ENCODE data around the gene DTX3.

DTX3 gene

DNA sequence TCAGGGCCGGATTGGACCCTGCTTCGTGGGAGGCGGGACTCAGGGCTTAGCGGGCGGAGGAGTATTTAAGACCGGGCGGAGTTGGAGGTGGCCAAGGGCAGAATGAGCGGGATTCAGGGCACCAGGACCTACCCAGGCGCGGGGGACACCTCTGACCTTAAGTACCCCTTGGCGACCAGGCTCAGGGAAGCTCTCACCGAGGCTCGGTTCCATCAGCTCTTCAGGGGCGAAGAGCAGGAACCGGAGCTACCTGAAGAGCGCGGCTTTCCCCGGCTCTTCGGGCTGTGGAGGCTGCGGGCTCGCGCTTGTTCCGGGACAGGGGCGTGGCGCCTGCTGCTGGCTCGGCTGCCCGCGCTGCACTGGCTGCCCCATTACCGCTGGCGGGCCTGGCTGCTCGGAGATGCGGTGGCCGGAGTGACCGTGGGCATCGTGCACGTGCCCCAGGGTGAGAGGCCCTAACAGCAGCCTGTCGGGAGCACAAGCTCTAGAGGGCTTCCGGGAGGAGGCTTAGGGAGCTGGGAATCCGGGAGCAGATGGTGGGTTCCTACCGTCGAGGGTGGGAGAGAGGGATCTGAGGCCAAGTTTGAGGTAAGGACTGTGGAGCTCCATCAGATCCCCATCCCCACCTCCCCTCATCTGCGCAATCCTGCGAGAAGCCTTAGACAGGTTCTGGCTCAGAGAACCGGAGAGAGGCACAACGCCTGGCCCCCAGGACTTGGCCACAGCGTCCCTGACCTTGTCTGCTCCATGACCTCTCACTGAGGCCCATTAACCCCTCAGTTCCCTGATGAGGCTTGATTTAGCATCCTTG lies 15.0 kb downstream of the DTX3 start:
- no peak overlapping the region for H3K27ac ChIP-seq
- TF ChIP-seq, protein P1, sequence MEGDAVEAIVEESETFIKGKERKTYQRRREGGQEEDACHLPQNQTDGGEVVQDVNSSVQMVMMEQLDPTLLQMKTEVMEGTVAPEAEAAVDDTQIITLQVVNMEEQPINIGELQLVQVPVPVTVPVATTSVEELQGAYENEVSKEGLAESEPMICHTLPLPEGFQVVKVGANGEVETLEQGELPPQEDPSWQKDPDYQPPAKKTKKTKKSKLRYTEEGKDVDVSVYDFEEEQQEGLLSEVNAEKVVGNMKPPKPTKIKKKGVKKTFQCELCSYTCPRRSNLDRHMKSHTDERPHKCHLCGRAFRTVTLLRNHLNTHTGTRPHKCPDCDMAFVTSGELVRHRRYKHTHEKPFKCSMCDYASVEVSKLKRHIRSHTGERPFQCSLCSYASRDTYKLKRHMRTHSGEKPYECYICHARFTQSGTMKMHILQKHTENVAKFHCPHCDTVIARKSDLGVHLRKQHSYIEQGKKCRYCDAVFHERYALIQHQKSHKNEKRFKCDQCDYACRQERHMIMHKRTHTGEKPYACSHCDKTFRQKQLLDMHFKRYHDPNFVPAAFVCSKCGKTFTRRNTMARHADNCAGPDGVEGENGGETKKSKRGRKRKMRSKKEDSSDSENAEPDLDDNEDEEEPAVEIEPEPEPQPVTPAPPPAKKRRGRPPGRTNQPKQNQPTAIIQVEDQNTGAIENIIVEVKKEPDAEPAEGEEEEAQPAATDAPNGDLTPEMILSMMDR (IDR thresholded peaks at IDR 0.05) = no peak
- no peak for TF ChIP-seq ZFX (IDR thresholded peaks at IDR 0.05; ENCODE audit: borderline replicate concordance)

DNA sequence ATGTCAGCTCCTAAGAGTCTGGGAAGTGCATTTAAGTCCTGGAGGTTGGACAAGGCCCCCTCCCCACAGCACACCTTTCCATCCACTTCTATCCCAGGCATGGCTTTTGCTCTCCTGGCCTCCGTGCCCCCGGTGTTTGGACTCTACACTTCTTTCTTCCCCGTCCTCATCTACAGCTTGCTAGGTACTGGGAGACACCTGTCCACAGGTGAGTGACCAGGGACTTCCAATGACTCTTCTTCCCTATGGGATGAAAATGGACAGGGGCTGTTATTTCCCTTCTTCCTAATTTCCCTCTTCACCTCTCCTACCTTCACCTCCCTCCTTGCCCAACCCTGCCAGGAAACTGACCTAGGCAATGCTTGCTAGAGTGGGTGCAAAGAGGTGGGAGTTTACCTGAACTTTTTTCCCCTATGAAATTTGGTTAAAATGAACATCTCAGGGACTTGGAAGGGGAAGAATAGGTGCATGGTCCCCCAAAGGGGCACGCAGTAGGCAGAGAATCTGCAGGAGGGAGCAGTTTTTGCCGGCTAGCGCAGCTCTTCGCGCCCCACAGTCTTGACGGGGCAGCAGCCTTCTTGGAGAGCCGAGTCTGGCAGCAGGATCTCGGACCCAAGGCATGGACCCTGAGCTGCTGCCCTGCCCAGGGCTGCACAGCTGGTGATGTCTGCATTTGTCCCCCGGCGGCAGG lies 15.8 kb downstream of the DTX3 start:
- TF ChIP-seq ZFX (IDR thresholded peaks at IDR 0.05; ENCODE audit: borderline replicate concordance) = no peak
- TF ChIP-seq, protein P1 (IDR thresholded peaks at IDR 0.05) = no peak
- H3K27ac ChIP-seq = no peak overlapping the region

DNA sequence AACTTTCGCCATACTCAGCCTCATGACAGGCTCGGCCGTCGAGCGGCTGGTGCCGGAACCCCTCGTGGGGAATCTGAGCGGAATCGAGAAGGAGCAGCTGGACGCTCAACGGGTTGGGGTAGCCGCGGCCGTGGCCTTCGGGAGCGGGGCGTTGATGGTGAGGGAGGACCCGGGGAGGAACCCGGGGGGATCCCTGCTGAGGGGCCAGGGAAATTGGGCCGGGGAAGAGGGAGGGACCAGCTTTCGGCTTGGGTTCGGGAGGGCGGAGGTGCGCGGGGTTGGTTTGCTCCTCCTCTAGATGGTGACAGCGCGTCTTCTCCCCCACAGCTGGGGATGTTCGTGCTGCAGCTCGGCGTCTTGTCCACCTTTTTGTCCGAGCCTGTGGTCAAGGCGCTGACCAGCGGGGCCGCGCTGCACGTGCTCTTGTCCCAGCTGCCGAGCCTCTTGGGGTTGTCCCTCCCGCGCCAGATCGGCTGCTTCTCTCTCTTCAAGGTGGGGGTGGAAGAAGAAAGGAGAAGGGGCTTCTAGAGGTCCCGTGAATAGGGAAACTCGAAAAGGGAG lies 16.4 kb downstream of the DTX3 start:
- no peak for TF ChIP-seq ZFX (IDR thresholded peaks at IDR 0.05; ENCODE audit: borderline replicate concordance)
- TF ChIP-seq, protein P1 (IDR thresholded peaks at IDR 0.05) = no peak
- H3K27ac ChIP-seq = no peak overlapping the region

DNA sequence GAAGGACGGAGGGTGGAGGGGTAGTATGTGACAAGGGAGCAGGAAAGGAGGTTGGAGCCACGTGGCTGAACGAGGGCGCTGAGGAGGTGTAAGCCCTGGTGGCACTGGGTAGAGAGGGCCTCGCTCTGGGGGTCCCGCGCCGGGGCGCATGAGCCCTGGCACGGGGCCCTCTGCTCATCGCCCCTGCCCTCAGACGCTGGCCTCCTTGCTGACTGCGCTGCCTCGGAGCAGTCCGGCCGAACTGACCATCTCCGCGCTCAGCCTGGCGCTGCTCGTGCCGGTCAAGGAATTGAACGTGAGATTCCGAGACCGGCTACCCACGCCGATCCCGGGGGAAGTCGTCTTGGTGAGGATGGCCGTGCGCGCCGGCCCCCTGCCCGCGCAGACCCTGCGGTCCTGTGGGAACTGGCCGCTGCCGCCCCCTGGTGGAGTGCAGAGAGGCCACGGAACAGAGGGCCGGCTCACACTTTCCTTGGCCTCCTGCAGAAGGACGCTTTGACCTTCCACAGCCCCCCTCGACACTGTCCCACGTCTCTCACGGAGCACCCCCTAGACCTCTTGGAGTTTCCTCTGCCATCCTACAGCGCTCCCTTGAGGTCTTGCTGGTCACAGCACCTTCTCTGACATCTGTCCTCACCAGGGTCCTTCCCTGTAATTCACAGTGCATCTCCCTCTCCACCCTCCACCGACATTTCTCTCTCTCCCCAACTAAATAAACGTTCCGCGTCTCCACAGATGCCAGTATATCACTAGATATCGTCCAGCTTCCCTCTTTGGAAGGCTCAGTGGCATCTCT lies 17.1 kb downstream of the DTX3 start:
- H3K27ac ChIP-seq = no peak overlapping the region
- no peak for TF ChIP-seq ZFX (IDR thresholded peaks at IDR 0.05; ENCODE audit: borderline replicate concordance)
- TF ChIP-seq, protein P1 (IDR thresholded peaks at IDR 0.05) = peak; percentile 100

DNA sequence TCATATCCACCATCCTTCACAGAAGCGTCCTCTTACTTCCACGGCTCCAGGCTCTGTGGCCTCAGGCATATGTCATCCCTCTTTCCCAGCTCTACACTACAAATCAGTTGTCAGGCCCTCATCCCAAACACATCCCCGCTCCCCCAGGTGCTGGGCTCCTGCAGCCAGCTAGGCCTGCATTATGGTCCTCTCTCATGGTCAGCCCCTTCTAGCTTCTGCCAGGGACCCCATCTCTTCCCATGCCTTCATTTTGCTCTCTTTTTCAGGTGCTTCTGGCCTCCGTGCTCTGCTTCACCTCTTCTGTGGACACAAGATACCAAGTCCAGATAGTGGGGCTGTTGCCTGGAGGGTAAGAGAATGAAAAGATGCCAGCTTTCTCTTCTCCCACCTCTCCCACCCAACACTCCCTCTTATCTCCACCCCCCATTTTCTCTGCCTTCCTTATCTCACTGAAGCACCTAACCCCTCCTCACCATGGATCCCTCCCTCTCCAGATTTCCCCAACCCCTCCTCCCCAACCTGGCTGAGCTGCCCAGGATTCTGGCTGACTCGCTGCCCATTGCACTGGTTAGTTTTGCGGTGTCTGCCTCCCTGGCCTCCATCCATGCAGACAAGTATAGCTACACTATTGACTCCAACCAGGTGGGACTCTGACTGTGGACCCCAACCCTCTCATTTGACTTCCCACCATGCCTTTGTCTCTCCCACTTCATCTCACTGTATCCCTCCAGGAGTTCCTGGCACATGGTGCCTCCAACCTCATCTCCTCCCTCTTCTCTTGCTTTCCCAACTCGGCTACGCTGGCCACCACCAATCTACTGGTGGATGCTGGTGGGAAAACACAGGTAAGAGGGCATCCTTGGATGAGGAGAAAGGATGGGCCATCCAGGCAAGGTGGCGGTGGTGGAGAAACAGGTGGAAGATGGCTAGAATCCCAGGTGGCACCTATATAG lies 17.9 kb downstream of the DTX3 start:
- H3K27ac ChIP-seq = no peak overlapping the region

DNA sequence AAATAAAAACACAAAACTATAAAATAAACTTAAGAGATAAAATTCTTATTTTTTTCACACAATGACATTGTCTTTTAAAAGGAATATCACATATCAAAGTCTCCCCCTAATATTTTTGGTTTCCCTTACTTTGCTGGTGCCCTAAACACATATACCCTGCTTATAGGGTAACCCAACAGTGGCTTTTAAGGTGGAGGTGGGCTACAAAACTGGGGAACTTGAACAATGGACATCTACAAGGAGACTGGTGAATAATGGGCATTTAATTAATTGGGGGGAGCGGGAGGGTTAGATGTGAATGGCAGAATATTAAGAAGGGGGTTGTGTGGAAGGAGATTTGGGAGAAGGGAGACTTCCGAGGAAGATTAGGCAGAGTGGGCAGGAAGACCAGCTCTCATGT lies 18.8 kb downstream of the DTX3 start:
- H3K27ac ChIP-seq = no peak overlapping the region

More for the DNA sequence above, 17.9 kb downstream of the DTX3 start:
- TF ChIP-seq ZFX (IDR thresholded peaks at IDR 0.05; ENCODE audit: borderline replicate concordance) = no peak
- TF ChIP-seq, protein P1 (IDR thresholded peaks at IDR 0.05) = no peak

More for the DNA sequence above, 18.8 kb downstream of the DTX3 start:
- TF ChIP-seq, protein P1 (IDR thresholded peaks at IDR 0.05) = no peak
- no peak for TF ChIP-seq ZFX (IDR thresholded peaks at IDR 0.05; ENCODE audit: borderline replicate concordance)
